ENCODE measurements around the gene NRL.

NRL gene

GRCh38 chr14:24055971-24056799 lies 58.6 kb downstream of the NRL start:
- no peak for TF ChIP-seq ZFX (IDR thresholded peaks at IDR 0.05)
- TF ChIP-seq, protein P1, sequence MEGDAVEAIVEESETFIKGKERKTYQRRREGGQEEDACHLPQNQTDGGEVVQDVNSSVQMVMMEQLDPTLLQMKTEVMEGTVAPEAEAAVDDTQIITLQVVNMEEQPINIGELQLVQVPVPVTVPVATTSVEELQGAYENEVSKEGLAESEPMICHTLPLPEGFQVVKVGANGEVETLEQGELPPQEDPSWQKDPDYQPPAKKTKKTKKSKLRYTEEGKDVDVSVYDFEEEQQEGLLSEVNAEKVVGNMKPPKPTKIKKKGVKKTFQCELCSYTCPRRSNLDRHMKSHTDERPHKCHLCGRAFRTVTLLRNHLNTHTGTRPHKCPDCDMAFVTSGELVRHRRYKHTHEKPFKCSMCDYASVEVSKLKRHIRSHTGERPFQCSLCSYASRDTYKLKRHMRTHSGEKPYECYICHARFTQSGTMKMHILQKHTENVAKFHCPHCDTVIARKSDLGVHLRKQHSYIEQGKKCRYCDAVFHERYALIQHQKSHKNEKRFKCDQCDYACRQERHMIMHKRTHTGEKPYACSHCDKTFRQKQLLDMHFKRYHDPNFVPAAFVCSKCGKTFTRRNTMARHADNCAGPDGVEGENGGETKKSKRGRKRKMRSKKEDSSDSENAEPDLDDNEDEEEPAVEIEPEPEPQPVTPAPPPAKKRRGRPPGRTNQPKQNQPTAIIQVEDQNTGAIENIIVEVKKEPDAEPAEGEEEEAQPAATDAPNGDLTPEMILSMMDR (conservative IDR thresholded peaks at IDR 0.05), result no peak
- no peak overlapping the region for H3K27ac ChIP-seq

GRCh38 chr14:24054646-24055045 lies 60.1 kb downstream of the NRL start:
- H3K27ac ChIP-seq, result no peak overlapping the region
- TF ChIP-seq, protein P1 (conservative IDR thresholded peaks at IDR 0.05), result no peak
- no peak for TF ChIP-seq ZFX (IDR thresholded peaks at IDR 0.05)

DNA sequence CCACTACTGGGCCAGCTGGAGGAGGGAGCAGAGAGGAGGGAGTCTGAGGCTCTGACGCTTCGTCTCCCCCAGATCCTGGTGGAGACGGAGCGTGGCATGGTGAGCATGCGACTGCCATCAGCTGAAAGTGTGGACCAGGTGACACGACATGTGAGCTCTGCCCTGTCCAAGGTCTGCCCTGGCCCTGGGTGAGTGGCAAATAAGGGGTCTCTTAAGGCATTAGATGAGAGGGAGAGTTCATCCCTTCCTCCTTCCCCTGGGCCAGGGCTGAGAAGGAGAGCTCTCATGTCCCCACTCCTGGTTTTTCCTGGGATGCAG lies 60.5 kb downstream of the NRL start:
- TF ChIP-seq ZFX (IDR thresholded peaks at IDR 0.05), result no peak
- TF ChIP-seq, protein P1 (conservative IDR thresholded peaks at IDR 0.05), result no peak
- no peak overlapping the region for H3K27ac ChIP-seq

DNA sequence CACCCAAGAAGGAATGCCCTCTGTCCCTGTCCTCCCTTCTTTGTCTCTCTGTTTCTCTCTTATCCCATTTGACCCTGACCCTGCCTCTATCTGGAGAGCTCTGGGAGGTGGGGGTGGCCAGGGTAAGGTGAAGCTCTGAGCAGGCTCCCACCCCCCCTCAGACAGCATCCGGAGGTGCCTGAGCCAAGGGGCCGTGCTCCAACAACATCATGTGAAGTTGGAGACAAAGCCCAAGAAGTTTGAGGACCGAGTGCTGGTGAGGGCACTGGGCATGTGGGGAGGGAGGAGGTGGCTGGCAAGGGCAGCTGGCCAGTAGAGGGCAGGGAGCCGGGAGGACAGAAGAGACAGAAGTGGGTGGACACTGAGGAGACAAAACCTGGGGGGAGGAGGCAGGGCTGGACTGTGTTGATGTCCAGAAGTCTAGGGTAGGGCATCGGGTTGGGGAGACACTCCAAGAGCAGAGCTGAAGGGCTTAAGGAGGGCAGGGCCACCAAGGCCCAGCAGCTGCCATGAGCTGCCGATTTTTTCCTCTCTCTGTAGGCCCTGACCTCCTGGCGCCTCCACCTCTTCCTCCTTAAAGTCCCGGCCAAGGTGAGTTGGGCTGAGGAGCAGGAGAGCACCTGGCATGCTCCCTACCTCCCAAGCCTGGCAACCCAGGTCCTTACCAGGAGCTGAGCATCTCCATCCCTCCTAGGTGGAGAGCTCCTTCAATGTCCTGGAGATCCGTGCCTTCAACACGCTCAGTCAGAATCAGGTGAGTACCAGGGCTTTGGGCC lies 61.0 kb downstream of the NRL start:
- no peak overlapping the region for H3K27ac ChIP-seq
- no peak for TF ChIP-seq ZFX (IDR thresholded peaks at IDR 0.05)
- TF ChIP-seq, protein P1 (conservative IDR thresholded peaks at IDR 0.05), result no peak

DNA sequence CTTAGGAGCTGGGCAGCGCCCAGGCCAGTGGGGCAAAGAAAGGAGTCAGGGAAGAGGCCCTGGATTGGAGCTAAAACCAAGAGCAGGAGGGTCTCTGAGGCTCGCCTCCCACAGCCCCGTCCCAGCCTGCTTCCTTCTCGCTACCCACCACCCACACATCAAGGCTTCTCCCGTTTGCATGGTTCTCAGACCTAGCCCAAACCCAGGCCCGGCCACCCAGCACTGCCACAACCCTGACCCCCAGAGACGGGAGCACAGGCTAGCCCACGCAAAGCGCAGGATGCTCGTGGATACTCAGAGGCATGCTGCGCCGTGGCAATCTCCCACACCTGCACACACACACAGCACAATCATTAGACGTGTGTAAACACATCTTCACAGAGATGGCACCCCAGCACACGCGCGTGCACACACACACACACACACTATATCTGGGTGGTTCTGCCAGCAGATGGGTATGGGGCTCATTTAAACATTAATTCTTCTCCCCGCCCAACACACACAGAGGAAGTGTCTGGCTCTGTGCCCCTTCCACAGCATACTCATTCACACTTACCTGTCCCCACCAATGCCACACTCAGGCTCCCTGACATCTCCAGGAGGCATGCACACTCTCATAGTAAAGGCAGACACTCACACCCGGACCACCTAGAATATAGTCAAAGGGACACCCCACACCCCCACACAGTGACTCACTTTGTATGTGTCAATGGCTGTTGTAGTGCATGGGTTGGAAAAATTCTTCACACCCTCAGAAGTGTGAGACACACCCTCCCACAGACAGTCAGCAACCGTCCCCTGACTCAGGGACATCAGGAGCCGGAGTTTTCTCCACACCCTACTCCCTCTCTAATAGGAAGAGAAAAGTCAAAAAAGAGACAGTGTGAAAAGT lies 61.8 kb downstream of the NRL start:
- TF ChIP-seq, protein P1 (conservative IDR thresholded peaks at IDR 0.05), result no peak
- no peak for TF ChIP-seq ZFX (IDR thresholded peaks at IDR 0.05)
- H3K27ac ChIP-seq, result no peak overlapping the region

DNA sequence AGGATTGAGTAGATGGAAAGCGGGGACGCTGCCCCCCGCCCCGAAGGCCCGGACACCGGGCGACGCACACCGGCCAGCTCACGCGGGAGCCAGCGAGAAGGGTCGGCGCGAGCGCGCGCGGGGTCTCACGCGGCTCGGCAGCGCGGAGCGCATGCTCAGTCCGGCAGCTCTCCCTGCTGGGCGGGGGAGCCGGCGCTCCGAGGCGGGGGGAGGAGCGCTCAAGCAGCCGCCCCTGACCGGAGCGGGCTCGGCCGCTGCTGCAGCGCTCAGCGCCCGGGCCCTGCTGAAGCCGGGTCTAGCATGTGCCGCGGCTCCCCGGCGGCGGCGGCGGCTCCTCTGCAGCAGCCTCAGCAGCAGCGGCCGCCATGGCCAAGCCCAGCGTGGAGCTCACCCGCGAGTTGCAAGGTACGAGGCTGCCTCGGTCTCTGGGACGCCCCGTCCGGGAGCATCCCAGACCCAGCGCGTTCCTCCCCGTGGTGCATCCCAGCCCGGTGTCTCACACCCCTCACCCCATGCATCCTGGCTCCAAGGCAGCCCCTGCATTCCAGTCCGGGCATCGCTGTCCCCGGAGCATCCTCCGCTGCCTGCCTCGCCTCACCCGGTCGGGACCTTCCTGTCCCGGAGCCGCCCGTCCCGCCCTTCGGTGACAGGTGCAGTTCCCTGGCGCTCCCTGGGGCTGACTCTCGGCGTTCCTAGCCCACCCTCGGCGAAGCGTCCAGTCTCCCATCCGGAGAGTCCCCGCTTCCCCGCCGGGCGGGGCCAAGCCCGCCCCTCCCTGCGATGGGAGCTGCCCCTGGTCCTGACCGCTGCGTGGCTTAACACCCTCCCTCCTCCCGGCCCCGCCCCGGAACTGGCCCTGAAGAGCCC lies 62.7 kb downstream of the NRL start, which contains the start of gene CARMIL3:
Gene CARMIL3, plus strand, starts transcription at position 221 of the 867 bp plus-strand sequence. Its CDS starts 145 bp downstream, at position 366.
- peak; percentile 28; the same call in 1 of the 2 replicates for TF ChIP-seq ZFX (IDR thresholded peaks at IDR 0.05)
- TF ChIP-seq, protein P1 (conservative IDR thresholded peaks at IDR 0.05), result no peak
- H3K27ac ChIP-seq, result peak within 1 kb of the TSS; percentile 60
